Adrenal gland (tissue), 5 donors: ENCODE measurements around the gene UFD1.

Source experiments
- CTCF ChIP-seq, 6 experiments: fragments of 450-650 bp in 4 of 6; fragments of 200-600 bp in 2 of 6; sonication (generic) in 1 of 6; IDR thresholded peaks; 1 replicate in 5 of 6; 2 replicates in 1 of 6; pipeline versions ENCODE4 v1.5.1 to v1.8.0; 2016 to 2021; ENCODE audit warnings: antibody characterized with exemption in 6 of 6, mild to moderate bottlenecking in 2 of 6, moderate library complexity in 1 of 6
- POLR2A ChIP-seq, 2 donors: fragments of 450-650 bp; IDR thresholded peaks; one replicate each; pipeline ENCODE4 v1.6.1; 2017; ENCODE audit warnings: antibody characterized with exemption in 2 of 2, mild to moderate bottlenecking in 2 of 2, moderate library complexity in 1 of 2
- donor health status: DM: no; HTN: no; CAD: no.

DNA sequence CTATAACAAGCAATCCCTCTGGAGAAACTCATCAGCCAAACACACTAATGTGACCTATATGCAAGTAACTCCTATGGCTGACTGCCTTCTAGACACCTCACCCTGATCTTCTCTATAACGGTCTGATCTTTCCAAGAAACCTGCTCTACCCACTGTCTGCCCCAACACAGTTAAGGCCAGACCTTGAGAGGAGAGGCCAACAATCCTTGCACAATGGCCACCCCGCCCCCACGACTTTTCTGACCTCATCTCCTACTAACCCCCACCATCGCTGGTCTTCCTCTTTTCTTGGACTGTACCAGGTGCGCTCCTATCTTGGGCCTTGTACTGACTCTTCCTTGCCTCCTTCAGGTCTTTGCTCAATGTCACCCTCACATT is 59.9 kb downstream of the UFD1 start:
- no peak for TF ChIP-seq CTCF (IDR thresholded peaks at IDR 0.05)
- no peak for TF ChIP-seq POLR2A (IDR thresholded peaks at IDR 0.05)
